ENCODE results near the gene ETNK1. TPM values are rescaled to one million over a fixed set of nuclear protein-coding genes. Genes with fewer than 3 reads are reported as not detected.
A peak's percentile ranks its signal among the peaks of the same experiment; 100 is the strongest.

Gene ETNK1
- polyA plus RNA-seq, 1 experiment = 22.8 TPM

DNA sequence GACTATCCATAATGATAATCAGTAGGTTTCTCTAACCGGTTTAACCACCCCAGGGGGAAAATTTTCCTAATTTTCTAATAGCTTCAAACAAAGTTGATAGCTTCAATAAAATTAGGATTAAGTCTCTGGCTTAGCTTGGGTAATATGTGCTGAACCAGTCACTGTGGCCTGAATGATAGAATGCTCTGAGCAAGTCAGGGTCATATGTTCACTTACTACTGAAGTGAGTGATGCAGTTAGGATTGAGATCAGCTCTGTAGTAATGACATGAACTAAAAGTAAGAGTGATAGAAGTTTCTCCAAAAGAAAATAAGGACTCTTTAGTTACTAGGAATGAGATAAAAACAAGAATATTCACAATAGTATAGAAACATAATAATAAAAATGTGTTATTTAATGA, 32.6 kb downstream of the ETNK1 start:
- Histone ChIP-seq H3K27ac (ENCODE audit: low read depth, low read length) (no peak overlapping the region), H3K27me3 (ENCODE audit: control insufficient read depth, insufficient read depth, low read length) (no peaks in the 10 kb centered on the region), H3K4me3 (ENCODE audit: low read depth, low read length) (no peak overlapping the region), H3K9me3 (ENCODE audit: control insufficient read depth, insufficient read depth, low read length) (no peaks in the 10 kb centered on the region)
- POLR2A ChIA-PET = interaction anchor here (0.6 kb wide), 1 partner anchor 29 kb away, joined by 6 read pairs; no protein-coding TSS in a partner anchor
- CTCF ChIA-PET = interaction anchor here (2.4 kb wide), 1 partner anchor 14 kb away, joined by 8 read pairs; no protein-coding TSS in a partner anchor
- DNase-seq (ENCODE audit: low read depth, low spot score) = no peak
- no peak for TF ChIP-seq CTCF (IDR thresholded peaks at IDR 0.05; ENCODE audit: low read depth, low read length)

GRCh38 chr12:22658214-22658613, 33.2 kb downstream of the ETNK1 start:
- Histone ChIP-seq H3K27me3 (ENCODE audit: control insufficient read depth, insufficient read depth, low read length) (no peaks in the 10 kb centered on the region), H3K4me3 (ENCODE audit: low read depth, low read length) (no peak overlapping the region), H3K27ac (ENCODE audit: low read depth, low read length) (no peak overlapping the region), H3K9me3 (ENCODE audit: control insufficient read depth, insufficient read depth, low read length) (no peaks in the 10 kb centered on the region)
- ChIA-PET POLR2A (interaction anchor here (0.6 kb wide), 1 partner anchor 28 kb away, joined by 6 read pairs; no protein-coding TSS in a partner anchor), CTCF (no interaction called here)
- no peak for TF ChIP-seq CTCF (IDR thresholded peaks at IDR 0.05; ENCODE audit: low read depth, low read length)
- DNase-seq (ENCODE audit: low read depth, low spot score) = peak; percentile 44

- H3K9me3 ChIP-seq (ENCODE audit: control insufficient read depth, insufficient read depth, low read length) = no peaks in the 10 kb centered on the region
- H3K27ac ChIP-seq (ENCODE audit: low read depth, low read length) = no peak overlapping the region
- CTCF ChIA-PET = no interaction called here
- TF ChIP-seq CTCF (IDR thresholded peaks at IDR 0.05; ENCODE audit: low read depth, low read length) = no peak
- POLR2A ChIA-PET = no interaction called here
- DNase-seq (ENCODE audit: low read depth, low spot score) = no peak
- no peak overlapping the region for H3K4me3 ChIP-seq (ENCODE audit: low read depth, low read length)
- no peaks in the 10 kb centered on the region for H3K27me3 ChIP-seq (ENCODE audit: control insufficient read depth, insufficient read depth, low read length)
Measured at GRCh38 chr12:22662356-22662755, 37.4 kb downstream of the ETNK1 start.

- Histone ChIP-seq H3K27ac (ENCODE audit: low read depth, low read length) (no peak overlapping the region), H3K9me3 (ENCODE audit: control insufficient read depth, insufficient read depth, low read length) (no peaks in the 10 kb centered on the region), H3K27me3 (ENCODE audit: control insufficient read depth, insufficient read depth, low read length) (no peaks in the 10 kb centered on the region), H3K4me3 (ENCODE audit: low read depth, low read length) (no peak overlapping the region)
- ChIA-PET CTCF (interaction anchor here (0.6 kb wide), 1 partner anchor 1444 kb away, joined by 3 read pairs; no protein-coding TSS in a partner anchor), POLR2A (no interaction called here)
- no peak for TF ChIP-seq CTCF (IDR thresholded peaks at IDR 0.05; ENCODE audit: low read depth, low read length)
- DNase-seq (ENCODE audit: low read depth, low spot score) = no peak
Measured at GRCh38 chr12:22665476-22665875, 40.5 kb downstream of the ETNK1 start.

DNA sequence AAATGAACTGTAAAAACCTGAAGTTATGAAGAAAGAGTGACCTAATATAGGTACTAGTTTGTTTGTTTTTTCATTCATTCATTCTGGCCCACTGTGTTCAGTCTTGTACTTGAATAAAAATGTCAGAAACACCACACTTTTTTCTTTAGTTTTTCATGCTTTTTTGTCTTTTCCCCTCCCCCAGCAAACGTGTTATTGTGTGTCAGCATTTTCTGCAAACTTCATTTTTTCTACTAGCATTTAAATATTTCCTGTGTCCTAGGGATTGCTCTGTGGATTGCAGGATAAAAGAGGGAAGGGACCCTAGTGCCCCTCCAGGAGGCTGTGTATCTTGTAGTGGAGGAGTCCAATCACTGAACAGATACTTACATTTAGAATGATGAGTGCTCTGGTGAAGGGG, 42.2 kb downstream of the ETNK1 start:
- H3K9me3 ChIP-seq (ENCODE audit: control insufficient read depth, insufficient read depth, low read length) = no peaks in the 10 kb centered on the region
- no peak overlapping the region for H3K27ac ChIP-seq (ENCODE audit: low read depth, low read length)
- H3K4me3 ChIP-seq (ENCODE audit: low read depth, low read length) = no peak overlapping the region
- TF ChIP-seq CTCF (IDR thresholded peaks at IDR 0.05; ENCODE audit: low read depth, low read length) = no peak
- POLR2A ChIA-PET = no interaction called here
- CTCF ChIA-PET = interaction anchor here (0.7 kb wide), 1 partner anchor 332 kb away, joined by 3 read pairs; no protein-coding TSS in a partner anchor
- DNase-seq (ENCODE audit: low read depth, low spot score) = no peak
- no peaks in the 10 kb centered on the region for H3K27me3 ChIP-seq (ENCODE audit: control insufficient read depth, insufficient read depth, low read length)

Data from AG04450 (cell line).